Esophagus squamous epithelium (tissue), 4 donors: ENCODE data around the gene KRT4.

Experiments used
- CTCF ChIP-seq, 6 experiments: fragments of 450-650 bp in 4 of 6; fragments of 200-600 bp in 2 of 6; sonication (generic) in 2 of 6; IDR thresholded peaks; one replicate each; pipeline ENCODE4 v1.5.1; 2016 to 2019; ENCODE audit warnings: antibody characterized with exemption in 6 of 6, mild to moderate bottlenecking in 4 of 6, moderate library complexity in 4 of 6
- POLR2A ChIP-seq, 4 donors: fragments of 450-650 bp; IDR thresholded peaks; one replicate each; pipeline ENCODE4 v1.6.1; 2017; ENCODE audit warnings: antibody characterized with exemption in 4 of 4, mild to moderate bottlenecking in 4 of 4, moderate library complexity in 3 of 4

GRCh38 chr12:52798671-52799504, 15.0 kb downstream of the KRT4 start:
- TF ChIP-seq CTCF (IDR thresholded peaks at IDR 0.05) (no peak), POLR2A (IDR thresholded peaks at IDR 0.05) (no peak)
